ENCODE measurements around the gene CCDC88A. TPM values are rescaled to one million over a fixed set of nuclear protein-coding genes. Genes with fewer than 3 reads are reported as not detected.
"Not testable (repeated sequence)": the region's sequence is repeated elsewhere in the genome, so short reads cannot be mapped to it uniquely, and the experiment has no call there.

CCDC88A gene
- total RNA-seq, 1 donor from 2014 or later, result 48.5 TPM

DNA sequence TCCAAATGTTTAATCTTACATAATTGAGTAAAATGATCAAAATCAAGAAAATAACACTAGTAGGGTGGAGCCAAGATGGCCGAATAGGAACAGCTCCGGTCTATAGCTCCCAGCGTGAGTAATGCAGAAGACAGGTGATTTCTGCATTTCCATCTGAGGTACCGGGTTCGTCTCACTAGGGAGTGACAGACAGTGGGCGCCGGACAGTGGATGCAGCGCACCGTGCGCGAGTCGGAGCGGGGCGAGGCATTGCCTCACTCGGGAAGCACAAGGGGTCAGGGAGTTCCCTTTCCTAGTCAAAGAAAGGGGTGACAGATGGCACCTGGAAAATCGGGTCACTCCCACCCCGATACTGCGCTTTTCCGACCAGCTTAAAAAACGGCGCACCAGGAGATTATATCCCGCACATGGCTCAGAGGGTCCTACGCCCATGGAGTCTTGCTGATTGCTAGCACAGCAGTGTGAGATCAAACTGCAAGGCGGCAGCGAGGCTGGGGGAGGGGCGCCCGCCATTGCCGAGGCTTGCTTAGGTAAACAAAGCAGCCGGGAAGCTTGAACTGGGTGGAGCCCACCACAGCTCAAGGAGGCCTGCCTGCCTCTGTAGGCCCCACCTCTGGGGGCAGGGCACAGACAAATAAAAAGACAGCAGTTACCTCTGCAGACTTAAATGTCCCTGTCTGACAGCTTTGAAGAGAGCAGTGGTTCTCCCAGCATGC lies 22.5 kb upstream of the CCDC88A start:
- not testable (repeated sequence) for H3K4me1 ChIP-seq (ENCODE audit: control insufficient read depth in 3 of 3, insufficient read depth in 3 of 3, low read length in 3 of 3); H3K27ac ChIP-seq (ENCODE audit: low read depth, low read length); H3K9ac ChIP-seq (ENCODE audit: low read depth in 1 of 3, low read length in 3 of 3); H3K9me3 ChIP-seq (ENCODE audit: control insufficient read depth in 3 of 3, low read length in 3 of 3); H3K36me3 ChIP-seq (ENCODE audit: control insufficient read depth in 3 of 3, insufficient read depth in 3 of 3, low read length in 3 of 3); H3K4me3 ChIP-seq (ENCODE audit: low read length in 3 of 3); H3K27me3 ChIP-seq (ENCODE audit: control insufficient read depth in 3 of 3, insufficient read depth in 3 of 3, low read length in 3 of 3)

DNA sequence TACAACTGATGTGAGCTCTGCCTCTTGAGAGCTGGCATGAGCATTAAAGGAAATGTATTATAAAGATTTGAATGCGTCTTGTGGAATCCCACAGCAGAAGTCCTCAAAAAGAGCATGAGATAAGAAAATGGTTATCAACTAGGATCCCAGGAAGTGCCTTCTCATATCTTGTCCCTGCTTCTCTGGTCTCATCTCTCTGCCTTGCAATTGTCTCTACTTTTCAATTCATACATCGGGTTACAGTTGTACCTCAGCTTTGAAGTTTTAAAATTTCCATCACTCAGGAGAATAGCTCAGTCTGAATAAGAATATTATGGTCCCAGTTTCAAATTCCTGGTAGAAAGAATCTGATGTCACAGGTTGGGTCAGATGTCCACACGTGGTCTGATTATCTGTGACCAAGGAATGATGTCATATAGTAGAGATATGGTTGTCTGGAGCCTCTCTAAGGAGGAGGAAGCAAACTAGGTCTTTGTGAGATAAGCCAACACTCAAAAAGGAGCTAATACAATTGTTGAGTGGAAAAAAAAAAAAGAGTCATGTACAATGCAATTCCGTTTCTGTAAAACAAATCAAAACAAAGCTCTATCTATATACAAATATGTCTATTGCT lies 21.7 kb upstream of the CCDC88A start:
- H3K27ac ChIP-seq (ENCODE audit: low read depth, low read length), result no peak overlapping the region
- H3K4me3 ChIP-seq (ENCODE audit: low read length in 3 of 3), result no peak overlapping the region
- no peak overlapping the region for H3K9ac ChIP-seq (ENCODE audit: low read depth in 1 of 3, low read length in 3 of 3)
- H3K36me3 ChIP-seq (ENCODE audit: control insufficient read depth in 3 of 3, insufficient read depth in 3 of 3, low read length in 3 of 3), result no peaks in the 10 kb centered on the region
- no peaks in the 10 kb centered on the region for H3K9me3 ChIP-seq (ENCODE audit: control insufficient read depth in 3 of 3, low read length in 3 of 3)
- no peaks in the 10 kb centered on the region for H3K27me3 ChIP-seq (ENCODE audit: control insufficient read depth in 3 of 3, insufficient read depth in 3 of 3, low read length in 3 of 3)
- no peaks in the 10 kb centered on the region for H3K4me1 ChIP-seq (ENCODE audit: control insufficient read depth in 3 of 3, insufficient read depth in 3 of 3, low read length in 3 of 3)

DNA sequence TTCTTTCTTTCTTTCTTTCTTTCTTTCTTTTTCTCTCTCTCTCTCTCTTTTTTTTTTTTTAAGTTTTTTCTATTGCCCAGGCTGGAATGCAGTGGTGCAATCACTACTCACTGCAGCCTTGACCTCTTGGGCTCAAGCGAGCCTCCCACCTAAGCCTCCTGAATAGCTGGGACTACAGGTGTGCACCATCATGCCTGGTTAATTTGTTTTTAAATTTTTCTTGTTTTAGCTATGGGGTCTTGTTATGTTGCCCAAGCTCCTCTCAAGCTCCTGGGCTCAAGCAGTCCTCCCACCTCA lies 19.4 kb upstream of the CCDC88A start:
- no peaks in the 10 kb centered on the region for H3K9me3 ChIP-seq (ENCODE audit: control insufficient read depth in 3 of 3, low read length in 3 of 3)
- H3K4me1 ChIP-seq (ENCODE audit: control insufficient read depth in 3 of 3, insufficient read depth in 3 of 3, low read length in 3 of 3), result no peaks in the 10 kb centered on the region
- no peaks in the 10 kb centered on the region for H3K27me3 ChIP-seq (ENCODE audit: control insufficient read depth in 3 of 3, insufficient read depth in 3 of 3, low read length in 3 of 3)
- H3K36me3 ChIP-seq (ENCODE audit: control insufficient read depth in 3 of 3, insufficient read depth in 3 of 3, low read length in 3 of 3), result no peaks in the 10 kb centered on the region
- no peak overlapping the region for H3K4me3 ChIP-seq (ENCODE audit: low read length in 3 of 3)
- H3K9ac ChIP-seq (ENCODE audit: low read depth in 1 of 3, low read length in 3 of 3), result no peak overlapping the region
- no peak overlapping the region for H3K27ac ChIP-seq (ENCODE audit: low read depth, low read length)

DNA sequence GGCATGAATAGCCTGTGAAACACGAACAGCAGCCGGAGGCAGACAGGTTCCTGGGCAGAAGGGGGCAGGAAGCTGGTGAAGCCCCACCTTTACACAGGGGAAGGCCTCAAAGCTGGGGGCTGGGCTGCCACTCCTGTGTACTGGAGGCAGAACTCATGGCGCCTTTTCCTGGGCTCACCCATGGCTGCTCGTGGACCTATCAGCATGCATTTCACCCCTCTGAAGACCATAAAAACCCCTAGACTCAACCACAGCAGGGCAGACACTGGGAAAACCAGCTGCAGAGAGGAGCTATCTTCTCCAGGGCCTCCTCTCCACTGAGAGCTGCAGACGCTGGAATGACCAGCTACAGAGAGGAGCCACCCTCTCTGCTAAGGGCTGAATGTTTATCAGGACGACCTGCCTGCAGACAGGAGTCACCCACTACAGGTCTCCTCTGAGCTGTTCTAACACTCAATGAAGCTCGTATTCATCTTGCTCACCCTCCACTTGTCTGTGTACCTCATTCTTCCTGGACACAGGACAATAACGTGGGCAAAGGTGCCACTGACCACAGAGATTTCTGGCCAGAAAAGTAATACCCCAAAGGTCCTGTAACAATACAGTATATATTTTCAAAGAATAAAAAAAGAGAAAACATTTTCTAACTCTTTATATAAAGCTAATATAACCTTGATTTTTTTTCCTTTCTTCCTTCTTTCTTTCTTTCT lies 18.9 kb upstream of the CCDC88A start:
- no peak overlapping the region for H3K9ac ChIP-seq (ENCODE audit: low read depth in 1 of 3, low read length in 3 of 3)
- no peaks in the 10 kb centered on the region for H3K4me1 ChIP-seq (ENCODE audit: control insufficient read depth in 3 of 3, insufficient read depth in 3 of 3, low read length in 3 of 3)
- no peak overlapping the region for H3K4me3 ChIP-seq (ENCODE audit: low read length in 3 of 3)
- no peak overlapping the region for H3K27ac ChIP-seq (ENCODE audit: low read depth, low read length)
- H3K27me3 ChIP-seq (ENCODE audit: control insufficient read depth in 3 of 3, insufficient read depth in 3 of 3, low read length in 3 of 3), result no peaks in the 10 kb centered on the region
- H3K36me3 ChIP-seq (ENCODE audit: control insufficient read depth in 3 of 3, insufficient read depth in 3 of 3, low read length in 3 of 3), result no peaks in the 10 kb centered on the region
- no peaks in the 10 kb centered on the region for H3K9me3 ChIP-seq (ENCODE audit: control insufficient read depth in 3 of 3, low read length in 3 of 3)

DNA sequence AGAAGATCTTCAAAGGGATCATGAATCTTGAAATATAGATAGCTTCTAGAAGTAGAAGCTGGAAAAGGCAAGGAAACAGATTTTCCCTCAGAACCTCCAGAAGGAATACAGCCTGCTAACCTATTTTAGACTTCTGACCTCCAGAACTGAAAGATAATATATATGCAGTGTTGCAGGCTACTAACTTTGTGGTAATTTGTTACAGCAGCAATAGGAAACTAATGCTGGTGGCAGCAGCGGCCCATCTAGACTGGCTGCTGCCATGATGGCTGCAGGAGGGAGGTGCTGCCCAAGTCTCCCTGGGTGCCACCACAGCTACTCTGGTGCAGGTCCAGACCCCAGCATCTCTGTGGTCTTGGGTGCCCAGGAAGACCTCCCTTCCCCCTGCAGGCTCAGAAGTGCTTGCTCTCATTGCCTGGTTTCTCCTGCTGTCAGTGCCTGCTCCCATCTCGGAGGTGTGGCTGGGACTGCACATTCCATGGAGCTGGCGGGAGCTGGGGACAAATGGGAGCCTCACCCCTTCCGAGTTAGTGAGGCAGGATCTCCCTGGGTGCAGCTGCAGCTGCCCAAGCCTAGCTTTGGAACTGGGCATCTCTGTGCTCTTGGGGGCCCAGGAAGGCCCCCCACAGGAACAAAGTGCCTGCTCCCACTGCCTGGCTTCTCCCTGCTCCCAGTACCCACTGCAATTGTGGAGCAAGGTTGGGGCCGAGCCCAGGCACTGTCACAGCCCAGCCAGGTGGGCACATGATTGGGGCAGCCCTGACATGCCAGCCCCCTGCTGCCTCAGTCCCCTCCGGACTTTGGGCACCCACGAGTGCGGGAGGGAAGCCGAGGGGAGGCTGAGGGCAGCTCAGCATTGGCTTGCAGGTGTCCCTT lies 18.1 kb upstream of the CCDC88A start:
- no peaks in the 10 kb centered on the region for H3K9me3 ChIP-seq (ENCODE audit: control insufficient read depth in 3 of 3, low read length in 3 of 3)
- H3K36me3 ChIP-seq (ENCODE audit: control insufficient read depth in 3 of 3, insufficient read depth in 3 of 3, low read length in 3 of 3), result no peaks in the 10 kb centered on the region
- no peaks in the 10 kb centered on the region for H3K4me1 ChIP-seq (ENCODE audit: control insufficient read depth in 3 of 3, insufficient read depth in 3 of 3, low read length in 3 of 3)
- H3K9ac ChIP-seq (ENCODE audit: low read depth in 1 of 3, low read length in 3 of 3), result no peak overlapping the region
- H3K27me3 ChIP-seq (ENCODE audit: control insufficient read depth in 3 of 3, insufficient read depth in 3 of 3, low read length in 3 of 3), result no peaks in the 10 kb centered on the region
- H3K4me3 ChIP-seq (ENCODE audit: low read length in 3 of 3), result no peak overlapping the region
- H3K27ac ChIP-seq (ENCODE audit: low read depth, low read length), result no peak overlapping the region

DNA sequence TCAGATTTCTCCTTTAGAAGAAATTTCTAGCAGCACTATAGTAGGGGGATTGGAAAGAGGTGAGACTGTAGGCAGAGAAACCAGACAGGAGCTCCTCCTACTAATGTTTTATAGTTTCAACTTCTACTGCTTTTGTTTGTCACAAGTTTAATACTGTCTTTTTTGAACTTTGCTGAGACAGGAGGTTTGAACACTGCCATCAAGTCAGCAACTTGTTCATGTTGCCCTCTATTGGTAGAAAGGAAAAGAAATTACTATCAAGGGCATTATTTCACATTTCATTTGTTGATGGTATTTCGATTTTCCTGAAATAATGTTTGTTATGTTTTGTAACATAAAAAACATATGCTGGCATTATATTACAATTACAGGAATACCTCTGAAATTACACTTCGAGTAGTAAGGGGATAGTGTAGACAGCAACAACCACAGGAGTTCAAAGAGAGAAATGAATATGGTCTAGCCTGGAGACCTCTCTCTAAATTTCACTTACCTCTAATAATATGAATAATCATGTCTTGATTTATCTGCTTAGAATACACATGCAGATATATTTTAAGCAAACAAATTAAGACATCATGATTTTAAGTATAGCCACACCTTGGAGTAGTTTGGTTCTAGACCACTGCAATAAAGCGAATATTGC lies 12.4 kb upstream of the CCDC88A start:
- no peak overlapping the region for H3K27ac ChIP-seq (ENCODE audit: low read depth, low read length)
- no peaks in the 10 kb centered on the region for H3K9me3 ChIP-seq (ENCODE audit: control insufficient read depth in 3 of 3, low read length in 3 of 3)
- no peaks in the 10 kb centered on the region for H3K36me3 ChIP-seq (ENCODE audit: control insufficient read depth in 3 of 3, insufficient read depth in 3 of 3, low read length in 3 of 3)
- H3K4me3 ChIP-seq (ENCODE audit: low read length in 3 of 3), result no peak overlapping the region
- H3K4me1 ChIP-seq (ENCODE audit: control insufficient read depth in 3 of 3, insufficient read depth in 3 of 3, low read length in 3 of 3), result no peaks in the 10 kb centered on the region
- H3K9ac ChIP-seq (ENCODE audit: low read depth in 1 of 3, low read length in 3 of 3), result no peak overlapping the region
- no peaks in the 10 kb centered on the region for H3K27me3 ChIP-seq (ENCODE audit: control insufficient read depth in 3 of 3, insufficient read depth in 3 of 3, low read length in 3 of 3)

DNA sequence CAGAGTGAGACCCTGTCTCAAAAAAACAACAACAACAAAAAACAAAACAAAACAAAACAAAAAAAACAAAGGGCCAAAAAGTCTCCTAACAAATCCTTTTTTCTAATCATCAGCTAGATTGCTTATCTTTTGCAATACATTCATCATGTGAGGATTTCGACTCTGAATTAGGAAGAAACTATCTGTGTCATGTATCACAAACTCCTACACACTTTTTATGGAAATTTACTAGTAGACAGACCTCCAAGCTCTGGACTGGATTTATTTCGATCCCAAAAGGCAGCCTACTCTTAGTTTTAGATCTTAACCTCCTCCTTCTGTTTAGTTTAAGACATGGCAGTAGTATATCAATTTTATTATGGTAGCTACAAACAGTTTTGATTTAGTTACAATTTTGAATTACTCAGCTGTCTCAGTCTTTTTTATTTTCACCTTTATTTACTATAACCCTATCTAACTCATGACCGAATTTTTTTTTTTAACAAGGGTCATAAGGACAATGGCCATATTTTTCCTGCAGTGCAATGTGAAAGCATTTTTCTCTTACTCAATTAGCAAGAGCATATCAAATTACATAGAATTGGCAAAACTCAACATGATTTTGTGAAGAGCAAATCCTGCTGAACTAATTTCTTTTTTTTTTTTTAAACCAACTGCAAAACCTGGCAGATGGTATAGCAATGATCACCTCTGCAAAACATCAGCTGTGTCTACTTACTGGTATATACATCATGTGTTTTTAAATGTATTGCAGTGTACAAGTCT lies 10.7 kb upstream of the CCDC88A start:
- Histone ChIP-seq H3K9ac (ENCODE audit: low read depth in 1 of 3, low read length in 3 of 3) (no peak overlapping the region), H3K27me3 (ENCODE audit: control insufficient read depth in 3 of 3, insufficient read depth in 3 of 3, low read length in 3 of 3) (no peaks in the 10 kb centered on the region), H3K4me3 (ENCODE audit: low read length in 3 of 3) (no peak overlapping the region), H3K9me3 (ENCODE audit: control insufficient read depth in 3 of 3, low read length in 3 of 3) (no peaks in the 10 kb centered on the region), H3K27ac (ENCODE audit: low read depth, low read length) (no peak overlapping the region), H3K4me1 (ENCODE audit: control insufficient read depth in 3 of 3, insufficient read depth in 3 of 3, low read length in 3 of 3) (no peaks in the 10 kb centered on the region), H3K36me3 (ENCODE audit: control insufficient read depth in 3 of 3, insufficient read depth in 3 of 3, low read length in 3 of 3) (no peaks in the 10 kb centered on the region)

DNA sequence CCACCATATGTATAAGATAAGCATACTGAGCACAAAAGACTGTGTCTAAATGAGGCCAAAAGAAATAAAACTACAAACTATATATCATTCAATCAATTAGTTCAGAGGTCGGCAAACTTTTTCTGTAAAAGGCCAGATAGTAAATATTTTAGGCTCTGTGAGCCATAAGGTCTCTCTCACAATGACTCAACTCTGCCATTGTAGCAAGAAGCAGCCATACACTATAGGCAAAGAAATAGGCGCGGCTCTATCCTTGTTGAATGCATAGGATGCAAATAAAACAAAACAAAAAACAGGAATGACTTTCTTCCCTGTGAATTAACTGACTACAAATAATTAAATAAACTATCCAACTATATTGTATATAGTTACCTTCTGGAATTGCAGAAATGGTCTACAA lies 8.6 kb upstream of the CCDC88A start:
- Histone ChIP-seq H3K9me3 (ENCODE audit: control insufficient read depth in 3 of 3, low read length in 3 of 3) (no peaks in the 10 kb centered on the region), H3K4me3 (ENCODE audit: low read length in 3 of 3) (no peak overlapping the region), H3K27me3 (ENCODE audit: control insufficient read depth in 3 of 3, insufficient read depth in 3 of 3, low read length in 3 of 3) (no peaks in the 10 kb centered on the region), H3K9ac (ENCODE audit: low read depth in 1 of 3, low read length in 3 of 3) (no peak overlapping the region), H3K4me1 (ENCODE audit: control insufficient read depth in 3 of 3, insufficient read depth in 3 of 3, low read length in 3 of 3) (no peaks in the 10 kb centered on the region), H3K36me3 (ENCODE audit: control insufficient read depth in 3 of 3, insufficient read depth in 3 of 3, low read length in 3 of 3) (no peaks in the 10 kb centered on the region), H3K27ac (ENCODE audit: low read depth, low read length) (no peak overlapping the region)

DNA sequence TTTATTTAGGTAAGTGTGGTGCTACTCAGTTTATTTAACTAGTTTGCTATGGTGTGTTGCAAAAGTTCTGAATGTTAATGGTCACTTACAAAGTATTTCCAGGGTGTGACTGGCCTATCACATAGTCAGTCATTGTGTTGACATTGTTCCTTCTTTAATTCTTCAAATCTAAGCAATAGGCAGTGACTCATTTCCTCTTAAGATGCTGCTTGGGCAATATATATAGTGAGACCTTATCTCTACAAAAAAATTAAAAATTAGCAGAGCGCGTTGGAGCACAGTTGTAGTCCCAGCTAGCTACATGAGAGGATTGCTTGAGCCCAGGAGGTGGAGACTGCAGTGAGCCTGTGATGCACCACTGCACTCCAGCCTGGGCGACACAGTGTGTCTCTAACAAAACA lies 5.8 kb upstream of the CCDC88A start:
- no peak overlapping the region for H3K27ac ChIP-seq (ENCODE audit: low read depth, low read length)
- no peaks in the 10 kb centered on the region for H3K9me3 ChIP-seq (ENCODE audit: control insufficient read depth in 3 of 3, low read length in 3 of 3)
- H3K4me1 ChIP-seq (ENCODE audit: control insufficient read depth in 3 of 3, insufficient read depth in 3 of 3, low read length in 3 of 3), result no peaks in the 10 kb centered on the region
- H3K27me3 ChIP-seq (ENCODE audit: control insufficient read depth in 3 of 3, insufficient read depth in 3 of 3, low read length in 3 of 3), result no peaks in the 10 kb centered on the region
- H3K36me3 ChIP-seq (ENCODE audit: control insufficient read depth in 3 of 3, insufficient read depth in 3 of 3, low read length in 3 of 3), result no peaks in the 10 kb centered on the region
- H3K9ac ChIP-seq (ENCODE audit: low read depth in 1 of 3, low read length in 3 of 3), result no peak overlapping the region
- H3K4me3 ChIP-seq (ENCODE audit: low read length in 3 of 3), result no peak overlapping the region

Data from skeletal muscle tissue (tissue), 4 donors.